ENCODE measurements around the gene ALOXE3. TPM values are rescaled to one million over a fixed set of nuclear protein-coding genes. Genes with fewer than 3 reads are reported as not detected.

Gene ALOXE3
- total RNA-seq, 2 donors from 2014 or later = not detected

DNA sequence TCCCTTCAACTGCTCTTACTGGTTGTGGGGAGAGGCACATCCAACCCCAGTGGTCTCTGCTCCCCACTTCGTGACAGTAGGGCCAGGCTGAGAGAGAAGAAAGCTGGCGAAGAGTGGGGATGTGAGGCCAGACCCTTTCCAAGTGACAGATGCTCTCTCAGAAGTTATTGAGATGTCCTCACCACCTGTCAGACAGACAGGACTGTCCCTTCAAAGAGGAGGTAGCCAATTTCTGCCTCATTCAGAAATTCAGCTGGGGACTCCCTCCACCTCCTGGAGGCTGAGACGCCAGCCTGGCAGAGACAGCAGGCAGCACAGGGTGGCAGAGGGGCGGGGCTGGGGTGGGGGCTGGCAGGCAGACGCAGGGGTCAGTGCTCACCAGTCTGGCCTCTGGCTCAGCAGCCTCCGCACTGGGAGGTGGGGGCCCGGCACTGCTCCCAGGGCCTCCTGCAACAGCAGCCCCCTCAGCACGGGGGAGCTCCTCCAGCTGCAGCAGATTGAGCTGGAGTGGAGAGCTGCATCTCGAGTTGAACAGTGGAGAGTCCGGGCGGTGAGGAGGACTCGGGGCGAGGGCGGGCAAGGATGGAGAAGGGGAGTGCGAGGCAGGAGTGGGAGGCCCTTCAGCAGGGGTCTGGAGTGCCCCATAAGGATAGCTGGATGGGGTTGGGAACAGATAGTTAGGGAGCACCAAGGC is 24.7 kb upstream of the ALOXE3 start:
- Histone ChIP-seq H3K4me1 (peaks cover 20% of the 10 kb centered on the region), H3K27me3 (no peaks in the 10 kb centered on the region), H3K9me3 (no peaks in the 10 kb centered on the region), H3K36me3 (replicated peaks in 1 of 2; ENCODE audit: insufficient read depth in 1 of 2, low read depth in 2 of 2) (peaks cover 57 to 69% of the 10 kb centered on the region in 2 donors), H3K4me3 (no peak overlapping the region), H3K27ac (peak overlapping the region in 2 of 4 donors; percentile 8 to 11)
- intact Hi-C loops (cut with DNase I) = no loop called here
- DNase-seq (peak in 1 of 4 donors; percentile 14), ATAC-seq (no peak)
- WGBS, 2 donors = 90 to 95% methylated on average over 10 to 14 of the region's 15 CpGs
- TF ChIP-seq POLR2A (IDR thresholded peaks at IDR 0.05) = no peak
- TF ChIP-seq, protein P1, sequence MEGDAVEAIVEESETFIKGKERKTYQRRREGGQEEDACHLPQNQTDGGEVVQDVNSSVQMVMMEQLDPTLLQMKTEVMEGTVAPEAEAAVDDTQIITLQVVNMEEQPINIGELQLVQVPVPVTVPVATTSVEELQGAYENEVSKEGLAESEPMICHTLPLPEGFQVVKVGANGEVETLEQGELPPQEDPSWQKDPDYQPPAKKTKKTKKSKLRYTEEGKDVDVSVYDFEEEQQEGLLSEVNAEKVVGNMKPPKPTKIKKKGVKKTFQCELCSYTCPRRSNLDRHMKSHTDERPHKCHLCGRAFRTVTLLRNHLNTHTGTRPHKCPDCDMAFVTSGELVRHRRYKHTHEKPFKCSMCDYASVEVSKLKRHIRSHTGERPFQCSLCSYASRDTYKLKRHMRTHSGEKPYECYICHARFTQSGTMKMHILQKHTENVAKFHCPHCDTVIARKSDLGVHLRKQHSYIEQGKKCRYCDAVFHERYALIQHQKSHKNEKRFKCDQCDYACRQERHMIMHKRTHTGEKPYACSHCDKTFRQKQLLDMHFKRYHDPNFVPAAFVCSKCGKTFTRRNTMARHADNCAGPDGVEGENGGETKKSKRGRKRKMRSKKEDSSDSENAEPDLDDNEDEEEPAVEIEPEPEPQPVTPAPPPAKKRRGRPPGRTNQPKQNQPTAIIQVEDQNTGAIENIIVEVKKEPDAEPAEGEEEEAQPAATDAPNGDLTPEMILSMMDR (IDR thresholded peaks at IDR 0.05) = no peak

DNA sequence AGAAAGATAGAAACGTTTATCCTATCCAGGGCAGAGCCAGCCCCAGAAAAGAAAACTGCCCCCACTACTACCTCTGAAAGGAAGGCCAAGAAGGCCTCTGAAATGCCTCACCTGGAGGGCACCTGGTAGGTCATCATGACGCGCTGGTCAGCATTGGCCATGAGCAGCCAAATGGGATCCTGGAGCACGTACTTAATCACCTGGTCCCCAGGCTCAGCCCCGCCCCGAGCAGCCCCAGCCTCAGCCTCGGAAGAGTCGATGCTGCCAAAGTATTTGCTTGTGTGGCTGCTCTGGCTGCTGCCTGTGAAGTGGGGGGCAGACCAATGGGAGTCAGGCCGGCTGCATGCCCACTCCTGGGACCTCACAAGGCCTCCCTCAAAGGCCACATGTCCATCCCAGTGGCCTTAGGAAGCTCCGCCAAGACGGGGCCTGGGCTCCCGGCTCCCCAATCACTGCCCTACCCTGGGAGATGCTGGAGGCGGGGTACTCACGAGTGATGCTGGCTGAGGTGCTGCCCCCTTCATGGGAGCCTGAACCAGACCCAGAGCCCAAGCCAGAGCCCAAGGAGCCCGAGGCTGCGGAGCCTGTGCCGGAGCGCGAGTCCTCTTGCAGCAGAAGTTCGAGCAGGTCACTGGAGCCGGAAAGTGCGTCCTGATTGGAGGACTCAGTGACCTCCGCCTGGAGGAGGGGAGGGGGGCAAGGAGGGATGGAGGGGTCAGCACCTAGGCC is 24.0 kb upstream of the ALOXE3 start:
- TF ChIP-seq, protein P1 (IDR thresholded peaks at IDR 0.05) = no peak
- TF ChIP-seq POLR2A (IDR thresholded peaks at IDR 0.05) = peak in 1 of 3 donors; percentile 6
- DNase-seq (peak in 1 of 4 donors; percentile 17), ATAC-seq (no peak)
- H3K9me3 ChIP-seq = no peaks in the 10 kb centered on the region
- H3K4me3 ChIP-seq = no peak overlapping the region
- no peaks in the 10 kb centered on the region for H3K27me3 ChIP-seq
- WGBS, 2 donors = 84 to 86% methylated on average over 14 to 22 of the region's 23 CpGs
- intact Hi-C loops (cut with DNase I) = no loop called here
- H3K4me1 ChIP-seq = peaks cover 21% of the 10 kb centered on the region
- peaks cover 50 to 62% of the 10 kb centered on the region in 2 donors for H3K36me3 ChIP-seq (replicated peaks in 1 of 2; ENCODE audit: insufficient read depth in 1 of 2, low read depth in 2 of 2)
- no peak overlapping the region for H3K27ac ChIP-seq

DNA sequence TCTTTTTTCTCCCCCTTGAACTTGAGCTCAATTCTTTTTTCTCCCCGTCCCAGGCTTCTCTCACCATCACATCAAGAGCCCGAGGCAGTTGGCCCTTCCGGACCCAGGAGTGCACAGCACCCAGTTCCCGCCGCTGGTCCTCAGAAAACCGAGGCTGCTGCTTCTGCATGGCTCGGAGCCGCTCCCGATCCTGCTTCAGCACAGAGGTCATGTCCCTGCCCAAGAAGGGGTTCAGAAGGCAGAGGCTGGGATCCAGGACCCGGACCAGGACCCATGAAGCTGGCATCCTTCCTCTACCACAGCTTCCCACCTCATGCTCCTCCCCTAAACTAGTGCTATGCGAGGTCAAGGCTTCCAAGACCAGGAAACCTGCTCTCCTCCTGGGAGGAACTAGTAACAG is 23.4 kb upstream of the ALOXE3 start:
- ATAC-seq (no peak), DNase-seq (peak in 1 of 4 donors; percentile 13)
- peaks cover 45 to 56% of the 10 kb centered on the region in 2 donors for H3K36me3 ChIP-seq (replicated peaks in 1 of 2; ENCODE audit: insufficient read depth in 1 of 2, low read depth in 2 of 2)
- no peak overlapping the region for H3K27ac ChIP-seq
- intact Hi-C loops (cut with DNase I) = no loop called here
- no peak overlapping the region for H3K4me3 ChIP-seq
- WGBS, 2 donors = 88 to 90% methylated on average over 11 of the region's 11 CpGs
- no peaks in the 10 kb centered on the region for H3K27me3 ChIP-seq
- TF ChIP-seq, protein P1 (IDR thresholded peaks at IDR 0.05) = no peak
- no peak for TF ChIP-seq POLR2A (IDR thresholded peaks at IDR 0.05)
- H3K4me1 ChIP-seq = peaks cover 21% of the 10 kb centered on the region
- no peaks in the 10 kb centered on the region for H3K9me3 ChIP-seq

DNA sequence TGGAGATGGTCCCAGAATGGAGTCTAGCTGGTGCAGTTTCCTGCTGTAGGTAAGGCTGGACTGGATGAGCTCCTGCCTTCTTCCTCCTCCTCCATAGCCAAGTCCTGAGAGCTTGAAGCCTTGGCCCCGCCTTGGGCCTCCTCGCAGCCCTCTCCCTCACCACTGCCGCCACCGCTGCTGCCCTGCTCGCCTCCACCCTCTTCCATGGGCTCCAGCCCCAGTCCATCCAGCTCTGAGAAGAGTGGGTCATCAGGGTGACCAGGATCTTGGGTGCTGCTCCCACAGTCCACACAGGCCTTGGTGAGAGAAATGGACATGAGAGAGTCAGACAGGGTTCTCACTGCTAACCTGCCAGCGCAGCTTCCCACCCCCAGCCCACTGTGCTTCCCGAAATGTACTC is 22.7 kb upstream of the ALOXE3 start:
- intact Hi-C loops (cut with DNase I) = no loop called here
- DNase-seq = no peak
- Histone ChIP-seq H3K4me1 (peaks cover 21% of the 10 kb centered on the region), H3K4me3 (no peak overlapping the region), H3K27ac (no peak overlapping the region), H3K27me3 (no peaks in the 10 kb centered on the region), H3K9me3 (no peaks in the 10 kb centered on the region), H3K36me3 (replicated peaks in 1 of 2; ENCODE audit: insufficient read depth in 1 of 2, low read depth in 2 of 2) (peaks cover 38 to 51% of the 10 kb centered on the region in 2 donors)
- whole genome bisulfite sequencing, 2 donors = 92 to 97% methylated on average over 6 to 7 of the region's 7 CpGs
- TF ChIP-seq, protein P1 (IDR thresholded peaks at IDR 0.05) = no peak
- TF ChIP-seq POLR2A (IDR thresholded peaks at IDR 0.05) = no peak
- ATAC-seq = no peak

All from body of pancreas (tissue), 4 donors.